HG02759 (cell line): ENCODE results near the gene TJP1.
"Not testable (repeated sequence)": the region's sequence is repeated elsewhere in the genome, so short reads cannot be mapped to it uniquely, and the experiment has no call there.

Source experiments
- ATAC-seq: cut with Tn5 transposase; IDR thresholded peaks from one replicate; pipeline ENCODE4 v1.9.1; 2021; ENCODE audit warnings: mild to moderate bottlenecking, moderate library complexity; ENCODE audit not compliant: unreplicated experiment

TJP1 gene

DNA sequence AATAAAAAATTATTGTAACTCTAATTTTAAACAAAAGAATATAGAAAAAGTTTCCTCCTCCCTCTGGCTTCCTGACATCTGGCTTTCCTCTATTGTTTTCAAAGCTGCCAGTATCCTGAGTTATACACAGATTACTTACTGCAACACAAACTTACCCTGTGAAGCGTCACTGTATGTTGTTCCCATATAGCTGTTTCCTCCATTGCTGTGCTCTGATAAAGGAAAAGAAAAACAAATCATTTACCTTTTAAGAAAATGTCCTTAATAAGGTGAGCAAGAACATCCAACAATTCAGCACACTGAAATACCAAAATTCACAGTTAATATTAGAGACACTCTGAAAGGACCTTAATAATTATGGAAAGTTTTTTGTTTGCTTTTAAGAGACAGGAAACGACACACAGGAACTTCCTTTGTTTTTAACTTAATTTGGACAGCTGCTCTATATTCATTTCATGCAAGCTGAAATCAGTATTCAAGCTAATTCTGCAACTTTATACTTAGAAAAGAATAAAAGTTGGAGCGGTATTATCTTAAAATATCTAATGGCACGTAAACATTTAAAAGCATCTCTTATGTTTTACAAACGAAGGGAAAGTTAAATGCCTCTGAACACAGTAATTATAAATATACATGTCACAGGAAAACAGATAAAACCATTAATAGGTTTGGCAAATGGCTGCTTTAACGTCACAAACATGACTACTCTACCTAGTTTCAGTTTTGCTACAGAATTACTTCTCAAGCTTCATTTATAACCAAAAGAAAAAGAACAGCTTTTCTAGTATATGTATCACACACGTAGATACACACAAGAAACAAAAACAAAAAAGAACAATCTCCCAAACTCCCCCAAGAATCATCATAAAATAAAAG is 21.5 kb downstream of the TJP1 start:
- no peak for ATAC-seq

DNA sequence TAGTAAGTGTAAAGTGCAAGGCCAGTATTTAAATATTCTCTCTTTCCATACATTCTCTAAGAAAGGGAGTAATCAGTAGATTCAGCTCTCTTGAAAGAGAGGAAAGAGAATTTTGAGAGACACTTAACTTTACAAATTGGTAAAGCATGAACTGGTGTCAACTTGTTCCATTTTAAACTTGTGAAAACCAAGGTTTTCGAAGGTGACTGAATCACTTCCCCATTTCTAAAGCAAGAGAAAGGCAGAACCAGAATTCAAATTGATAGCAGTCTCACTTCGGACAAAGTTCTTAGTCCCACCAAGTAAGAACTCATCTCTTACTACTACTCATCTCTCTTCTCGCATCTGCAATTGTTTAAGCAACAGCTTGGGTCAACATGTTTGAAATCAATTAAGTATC is 22.4 kb downstream of the TJP1 start:
- ATAC-seq: no peak

DNA sequence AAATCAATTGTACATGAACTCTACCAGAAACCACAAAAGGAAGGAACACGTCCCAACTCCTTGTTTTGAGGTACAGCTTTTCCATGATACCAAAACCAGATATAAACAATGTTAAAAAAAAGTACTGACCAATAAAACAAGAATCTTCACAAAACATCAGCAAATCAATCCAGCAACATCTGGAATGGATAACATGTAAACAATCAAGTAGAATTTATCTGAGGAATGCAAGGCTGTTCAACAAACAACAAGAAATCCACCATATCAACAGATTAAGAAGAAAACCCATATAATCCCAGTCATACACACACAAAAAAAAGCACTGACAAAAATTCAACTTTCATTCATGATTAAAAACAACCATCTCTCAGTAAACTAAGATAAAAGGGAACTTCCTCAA is 26.7 kb downstream of the TJP1 start:
- no peak for ATAC-seq

DNA sequence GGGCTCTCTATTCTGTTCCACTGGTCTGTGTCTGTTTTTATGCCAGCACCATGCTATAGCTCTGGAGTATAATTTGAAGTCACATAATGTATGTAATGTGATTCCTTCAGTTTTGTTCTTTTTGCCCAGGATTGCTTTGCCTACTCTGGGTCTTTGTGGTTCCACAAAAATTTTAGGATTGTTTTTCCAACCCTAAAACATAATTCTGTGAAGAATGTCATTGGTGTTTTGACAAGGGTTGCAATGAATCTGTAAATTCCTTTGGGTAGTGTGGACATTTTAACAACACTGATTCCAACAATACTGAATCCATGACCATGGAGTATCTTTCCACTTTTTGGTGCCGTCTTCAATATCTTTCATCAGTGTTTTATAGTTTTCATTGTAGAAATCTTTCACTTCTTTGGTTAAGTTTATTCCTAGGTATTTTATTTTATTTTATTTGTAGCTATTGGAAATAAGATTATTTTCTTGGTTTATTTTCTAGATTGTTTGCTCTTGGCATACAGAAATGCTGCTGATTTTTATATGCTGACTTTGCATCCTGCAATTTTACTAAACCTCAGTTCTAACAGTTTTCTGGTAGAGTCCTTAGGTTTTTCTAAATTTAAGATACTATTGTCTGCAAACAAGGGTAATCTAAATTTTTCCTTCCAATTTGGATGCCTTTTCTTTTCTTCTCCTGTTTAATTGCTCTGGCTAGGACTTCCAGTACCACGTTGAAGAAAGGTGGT is 29.7 kb downstream of the TJP1 start:
- ATAC-seq: no peak

DNA sequence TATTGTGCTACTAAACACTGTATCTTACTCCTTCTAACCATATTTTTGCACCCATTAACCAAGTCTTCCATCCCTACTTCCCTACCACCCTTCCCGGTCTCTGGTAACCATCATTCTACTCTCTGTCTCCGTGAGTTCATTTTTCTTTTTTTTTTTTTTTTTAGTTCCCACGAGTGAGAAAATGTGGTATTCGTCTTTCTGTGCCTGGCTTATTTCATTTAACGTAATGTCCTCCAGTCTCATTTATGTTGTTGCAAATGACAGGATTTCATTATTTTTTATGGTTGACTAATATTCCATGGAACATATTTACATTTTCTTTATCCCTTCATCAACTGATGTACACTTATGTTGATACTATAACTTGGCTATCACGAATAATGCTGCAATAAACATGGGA is 31.7 kb downstream of the TJP1 start:
- no peak for ATAC-seq

DNA sequence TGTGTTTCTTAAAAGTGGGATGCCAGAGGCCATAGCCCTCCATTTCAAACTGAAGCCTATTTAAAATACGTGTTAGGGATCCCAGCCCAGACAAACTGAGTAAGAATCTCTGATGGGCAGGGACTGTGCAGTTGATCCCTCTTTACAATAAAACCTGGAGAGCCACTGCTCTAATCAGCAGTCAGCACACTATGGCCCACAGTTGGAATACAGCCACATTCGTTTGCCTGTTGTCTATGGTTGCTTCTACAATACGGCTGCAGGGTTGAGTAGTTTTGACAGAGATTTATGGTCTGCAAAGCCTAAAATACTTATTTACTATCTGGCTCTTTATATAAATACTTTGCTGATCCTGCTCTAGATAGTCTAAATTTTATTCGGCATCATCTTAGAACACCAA is 32.4 kb downstream of the TJP1 start:
- ATAC-seq: no peak

DNA sequence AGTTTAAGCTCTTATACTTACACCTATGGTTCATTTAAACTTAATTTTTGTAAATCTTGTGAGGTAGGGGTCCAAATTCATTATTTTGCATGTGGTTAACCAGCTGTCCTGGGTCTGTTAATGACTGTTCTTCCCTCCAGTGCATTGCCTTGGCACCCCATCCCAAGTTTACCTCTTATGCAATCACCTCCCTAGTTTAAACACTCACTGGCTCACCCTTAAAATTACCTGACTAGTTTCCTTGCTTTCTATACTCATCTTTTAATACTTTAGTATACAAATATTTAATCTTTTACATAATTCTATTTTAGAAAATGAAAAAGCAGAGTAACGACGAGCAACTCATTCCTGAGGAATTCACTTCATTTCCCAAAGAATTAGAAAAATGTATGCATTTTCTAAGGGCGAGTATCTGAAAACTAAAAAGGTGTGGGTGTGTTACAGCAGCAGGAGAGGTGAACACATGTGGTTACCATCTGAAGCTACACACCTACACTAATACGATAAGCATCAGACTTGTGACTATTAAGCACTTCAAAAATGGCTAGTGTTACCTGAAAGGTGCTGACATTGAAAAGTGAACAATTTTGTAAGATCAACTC is 33.7 kb downstream of the TJP1 start:
- no peak for ATAC-seq

DNA sequence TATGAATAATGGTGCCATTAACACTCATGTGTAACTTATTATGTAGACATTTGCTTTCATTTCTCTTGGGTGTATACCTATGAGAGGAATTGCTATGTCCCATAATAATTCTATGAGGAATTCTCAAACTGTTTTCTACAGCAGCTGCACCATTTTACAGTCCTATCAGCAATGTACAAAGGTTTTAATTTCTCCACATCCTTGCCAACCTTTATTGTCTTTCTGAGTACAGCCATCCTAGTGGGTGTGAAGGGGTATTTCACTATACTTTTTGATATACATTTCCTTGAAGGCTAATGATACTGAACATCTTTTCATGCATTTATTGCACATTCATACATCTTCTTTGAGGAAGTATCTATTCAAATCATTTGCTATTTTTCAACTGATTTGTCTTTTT is 34.5 kb downstream of the TJP1 start:
- ATAC-seq: no peak

DNA sequence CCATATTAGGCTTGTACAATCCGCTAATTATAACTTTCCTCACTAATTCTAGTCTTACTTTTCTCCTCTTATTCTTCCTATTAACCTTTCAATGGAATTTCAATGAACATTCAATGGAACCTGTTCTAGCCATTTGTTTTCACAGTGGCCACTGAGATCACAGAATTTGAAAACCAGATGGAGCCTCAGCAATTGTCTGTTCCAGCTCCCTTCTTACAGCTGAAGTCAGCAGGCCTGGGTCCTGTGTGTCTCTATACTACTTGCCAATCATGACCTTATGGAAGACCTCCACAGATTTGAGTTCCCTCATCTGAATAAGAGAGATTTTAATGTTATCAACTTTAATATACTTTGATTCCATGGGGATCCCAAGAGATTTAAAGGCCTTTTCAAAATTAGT is 36.6 kb downstream of the TJP1 start:
- no peak for ATAC-seq

DNA sequence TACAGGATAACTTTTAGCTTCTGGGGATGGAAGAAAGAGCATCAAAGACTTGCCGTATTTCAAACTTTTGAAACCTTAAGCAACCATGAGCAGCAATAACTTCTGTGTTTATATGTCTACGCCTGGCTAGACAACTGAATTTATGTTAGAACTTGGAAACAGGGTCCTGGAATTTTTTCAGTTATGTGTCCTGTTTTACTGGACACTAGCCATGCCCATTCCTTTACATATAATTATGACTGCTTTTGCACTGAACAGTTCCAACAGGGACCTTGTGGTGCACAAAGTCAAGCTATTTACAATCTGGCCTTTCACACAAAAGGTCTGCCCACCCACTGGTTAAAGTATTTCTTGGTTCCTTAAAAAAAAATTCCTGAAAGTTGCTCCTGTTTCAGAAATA is 37.1 kb downstream of the TJP1 start:
- no peak for ATAC-seq

DNA sequence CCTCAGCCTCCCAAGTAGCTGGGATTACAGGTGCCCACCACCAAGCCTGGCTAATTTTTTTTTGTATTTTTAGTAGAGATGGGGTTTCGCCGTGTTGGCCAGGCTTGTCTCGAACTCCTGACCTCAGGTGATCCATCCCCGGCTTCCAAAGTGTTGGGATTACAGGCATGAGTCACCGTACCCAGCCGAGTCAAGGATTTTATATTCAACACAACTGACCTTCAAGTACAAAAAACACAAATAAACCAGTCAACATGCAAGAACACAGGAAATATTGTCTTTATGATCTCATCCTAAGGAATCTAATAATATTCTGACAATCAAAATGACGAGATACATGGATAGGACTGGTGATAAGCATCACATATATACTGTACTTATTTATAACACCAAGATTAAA is 37.9 kb downstream of the TJP1 start:
- no peak for ATAC-seq

DNA sequence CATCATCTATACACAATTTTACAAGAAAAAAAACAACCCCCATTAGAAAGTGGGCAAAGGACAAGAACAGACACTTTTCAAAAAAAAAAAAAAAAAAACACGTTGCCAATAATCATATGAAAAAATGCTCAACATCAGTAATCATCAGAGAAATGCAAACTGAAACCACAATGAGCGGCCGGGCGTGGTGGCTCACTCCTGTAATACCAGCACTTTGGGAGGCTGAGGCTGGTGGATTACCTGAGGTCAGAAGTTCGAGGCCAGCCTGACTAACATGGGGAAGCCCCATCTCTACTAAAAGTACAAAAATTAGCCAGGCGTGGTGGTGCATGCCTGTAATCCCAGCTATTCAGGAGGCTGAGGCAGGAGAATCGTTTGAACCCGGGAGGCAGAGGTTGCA is 39.5 kb downstream of the TJP1 start:
- not testable (repeated sequence) for ATAC-seq

DNA sequence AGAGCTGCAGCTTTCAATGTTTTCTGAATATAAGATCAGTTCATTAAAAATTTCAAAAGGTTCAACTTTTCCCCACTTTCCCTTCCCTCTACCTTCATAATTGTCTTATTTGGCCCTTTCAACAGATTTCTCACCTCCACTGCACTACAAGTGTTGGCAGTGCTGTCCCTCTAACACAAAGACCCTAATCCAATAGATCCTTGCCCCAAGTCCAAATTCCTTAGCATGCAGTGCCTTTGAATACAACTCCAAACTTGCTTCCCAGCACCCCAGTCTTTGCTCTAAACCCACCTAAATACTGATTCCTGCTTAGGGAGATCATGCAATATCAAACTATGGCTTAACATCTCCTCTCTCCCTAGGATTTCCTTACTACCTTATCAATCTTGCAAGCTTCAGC is 43.9 kb downstream of the TJP1 start:
- no peak for ATAC-seq

DNA sequence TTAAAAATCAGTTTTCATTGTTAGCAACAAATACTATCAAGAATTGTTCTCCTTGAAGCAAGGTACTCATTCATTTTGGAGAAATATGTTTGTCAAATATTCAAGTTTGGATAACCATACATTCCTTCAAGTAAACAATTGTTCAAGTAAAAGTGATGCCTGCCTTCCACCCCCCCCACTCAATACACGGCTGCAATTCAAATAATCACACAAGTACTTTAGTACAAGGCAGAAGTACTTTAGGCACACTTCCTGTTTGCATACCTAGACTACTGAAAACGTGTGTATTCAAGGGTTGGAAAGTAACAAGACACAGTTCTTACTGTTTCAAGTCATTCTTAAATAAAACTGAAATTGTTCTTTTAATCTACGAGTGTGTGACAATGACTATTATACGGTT is 45.4 kb downstream of the TJP1 start:
- ATAC-seq: no peak

DNA sequence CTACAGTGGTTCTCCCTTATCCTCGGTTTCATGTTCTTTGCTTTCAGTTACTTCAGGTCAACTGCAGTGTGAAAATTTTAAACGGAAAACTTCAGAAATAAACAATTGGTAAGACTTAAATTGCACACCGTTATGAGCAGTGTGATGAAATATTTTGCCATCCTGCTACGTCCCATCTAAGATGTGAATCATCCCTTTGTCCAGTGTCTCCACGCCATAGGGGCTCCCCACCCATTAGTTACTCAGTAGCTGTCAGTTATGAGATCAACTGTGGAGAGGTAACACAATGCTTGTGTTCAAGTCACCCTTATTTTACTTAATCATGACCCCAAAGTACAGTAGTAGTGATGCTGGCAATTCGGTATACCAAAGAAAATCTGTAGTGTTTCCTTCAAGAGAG is 47.4 kb downstream of the TJP1 start:
- ATAC-seq: no peak

DNA sequence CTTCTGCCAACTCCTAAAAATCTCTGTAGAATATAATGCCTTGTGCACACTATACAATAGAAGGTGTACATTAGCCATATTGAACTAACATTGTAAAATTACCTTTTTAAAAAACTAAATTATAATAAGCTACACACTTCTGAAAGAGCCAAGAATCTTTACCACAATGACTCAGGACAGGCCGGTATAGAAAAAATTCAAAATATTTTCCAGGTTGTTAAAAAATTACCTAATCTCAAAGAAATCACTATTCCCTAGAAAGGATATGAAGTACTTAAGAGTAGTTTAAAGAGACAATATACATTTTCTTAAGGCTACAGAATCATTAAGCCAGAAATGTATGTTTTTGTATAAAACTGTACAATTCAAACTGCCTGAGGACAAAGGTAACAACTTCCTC is 48.5 kb downstream of the TJP1 start:
- ATAC-seq: no peak

DNA sequence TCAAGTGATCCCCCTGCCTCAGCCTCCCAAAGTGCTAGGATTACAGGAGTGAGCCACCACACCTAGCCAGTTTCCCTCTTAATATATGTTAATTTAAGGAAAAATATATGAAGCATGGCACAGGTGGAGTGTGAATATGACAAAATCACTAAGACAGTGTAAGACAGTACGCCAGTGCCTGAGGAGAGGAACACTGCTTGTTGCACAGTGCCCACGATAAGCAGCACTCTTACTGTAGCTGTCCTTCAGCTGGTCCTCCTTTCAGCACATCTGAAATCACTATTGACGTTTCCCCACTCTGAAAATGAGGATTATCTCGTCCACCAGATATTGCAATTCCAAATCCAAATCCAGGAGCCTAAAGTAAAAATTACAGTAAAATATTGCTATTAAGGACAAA is 49.3 kb downstream of the TJP1 start:
- no peak for ATAC-seq

DNA sequence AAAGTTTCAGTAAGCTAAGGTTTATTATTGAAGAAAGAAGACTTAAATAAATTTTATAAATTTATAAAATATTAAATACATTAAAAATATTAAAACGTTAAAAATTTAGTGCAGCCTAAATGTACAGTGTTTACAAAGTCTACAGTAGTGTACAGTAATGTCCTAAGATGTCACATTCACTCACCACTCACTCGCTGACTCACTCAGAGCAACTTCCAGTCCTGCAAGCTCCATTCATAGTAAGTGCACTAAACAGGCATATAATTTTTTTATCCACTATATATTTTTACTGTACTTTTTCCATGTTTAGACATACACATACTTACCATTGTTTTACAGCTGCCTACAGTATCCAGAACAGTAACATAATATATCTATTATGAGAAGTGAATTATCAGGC is 51.5 kb downstream of the TJP1 start:
- no peak for ATAC-seq

DNA sequence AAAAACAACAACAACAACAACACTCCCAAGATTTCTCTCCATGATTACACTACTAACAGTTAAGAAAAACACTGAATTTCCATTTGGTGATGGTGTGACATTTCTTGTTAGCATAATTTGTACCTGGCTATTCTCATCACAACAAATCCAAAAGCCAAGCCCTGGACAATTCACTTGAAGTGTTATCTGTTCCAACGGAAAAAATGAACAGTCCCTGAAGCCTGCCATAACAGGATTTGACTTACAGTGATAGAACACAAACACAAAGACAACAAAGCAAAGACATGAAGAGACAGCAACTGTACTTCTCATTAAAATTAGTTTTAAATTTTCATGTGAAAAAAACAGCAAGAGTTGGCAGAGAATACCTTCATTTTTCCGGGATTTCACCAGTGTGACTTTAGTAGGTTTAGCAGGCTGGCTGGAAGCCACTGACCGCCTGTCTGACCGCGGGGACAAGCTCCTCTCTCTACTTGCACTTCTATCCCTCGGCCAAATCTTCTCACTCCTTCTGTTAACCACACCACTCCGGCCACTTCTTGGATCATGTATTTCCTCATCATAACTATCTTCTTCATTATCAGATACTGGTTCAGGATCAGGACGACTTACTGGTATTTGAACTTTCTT is 56.3 kb downstream of the TJP1 start:
- no peak for ATAC-seq

DNA sequence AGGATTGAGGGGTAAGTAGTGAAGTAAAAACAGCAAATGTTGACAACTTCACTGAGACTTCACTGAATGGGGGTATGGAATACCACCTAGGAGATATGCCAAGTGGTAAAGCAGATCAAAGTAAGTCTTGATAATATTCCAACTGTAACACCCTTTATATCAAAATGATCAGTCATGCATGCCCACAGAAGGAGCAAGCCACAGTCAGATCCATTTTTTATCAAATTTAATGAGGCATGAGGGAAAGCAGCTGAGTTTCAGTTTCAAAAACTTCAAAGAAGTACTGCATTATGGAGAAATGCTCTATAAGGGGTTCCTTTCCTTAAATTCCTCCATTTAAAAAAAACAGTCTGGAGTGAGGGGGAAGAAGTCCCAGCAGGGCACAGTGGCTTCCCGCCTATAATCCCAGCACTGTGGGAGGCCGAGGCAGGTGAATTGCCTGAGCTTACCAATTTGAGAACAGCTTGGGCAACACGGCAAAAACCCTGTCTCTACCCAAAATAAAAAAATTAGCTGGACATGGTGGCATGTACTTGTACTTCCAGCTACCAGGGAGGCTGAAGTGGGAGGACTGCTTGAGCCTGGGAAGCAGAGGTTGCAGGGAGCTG is 56.9 kb downstream of the TJP1 start:
- ATAC-seq: no peak

DNA sequence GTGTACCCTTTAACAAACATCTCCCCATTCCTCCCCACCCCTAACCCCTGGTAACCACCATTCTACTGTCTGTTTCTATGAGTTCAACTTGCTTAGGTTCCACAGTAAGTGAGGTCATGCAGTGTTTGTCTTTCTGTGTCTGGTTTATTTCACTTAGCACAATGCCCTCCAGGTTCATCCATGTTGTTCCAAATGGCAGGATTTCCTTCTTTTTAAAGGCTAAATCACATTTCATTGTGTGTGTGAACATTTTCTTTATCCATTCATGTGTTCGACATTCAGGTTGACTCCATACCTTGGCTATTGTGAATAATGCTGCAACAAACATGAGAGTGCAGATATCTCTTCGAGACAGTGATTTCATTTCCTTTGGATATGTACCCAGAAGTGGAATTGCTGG is 62.7 kb downstream of the TJP1 start:
- no peak for ATAC-seq
